GM10248 (cell line): ENCODE results near the gene PADI1.

Experiments used
- CTCF ChIA-PET: fragments of 300-600 bp; sonication (Branson Sonifier 250); formaldehyde crosslinking; extraction: SDS; loops from one replicate; lab custom pipeline; 2021; ENCODE audit warnings: antibody characterized with exemption; lab: Yijun Ruan, JAX
- POLR2A ChIA-PET: fragments of 350-650 bp; sonication (Branson Sonifier 250); formaldehyde crosslinking; extraction: SDS; loops from one replicate; lab custom pipeline; 2020; ENCODE audit warnings: antibody characterized with exemption; lab: Yijun Ruan, JAX
- DNase-seq: peaks from one replicate; pipeline ENCODE4 v3.0.0; 2012; ENCODE audit errors: extremely low spot score
- CTCF ChIP-seq: IDR thresholded peaks from 2 replicates; pipeline ENCODE4 v1.5.1; 2012; ENCODE audit warnings: mild to moderate bottlenecking, low read depth; ENCODE audit errors: extremely low read depth, missing control alignments, control extremely low read depth

The PADI1 gene

GRCh38 chr1:17280894-17281293, 76.0 kb downstream of the PADI1 start:
- ChIA-PET POLR2A (no interaction called here), CTCF (no interaction called here)
- DNase-seq, result no peak
- TF ChIP-seq CTCF, result no peak

GRCh38 chr1:17281775-17282181, 76.8 kb downstream of the PADI1 start:
- ChIA-PET POLR2A (no interaction called here), CTCF (no interaction called here)
- no peak for TF ChIP-seq CTCF
- no peak for DNase-seq

- DNase-seq, result no peak
- POLR2A ChIA-PET, result no interaction called here
- CTCF ChIA-PET, result interaction anchor here (2.2 kb wide), 1 partner anchor 11 kb away, joined by 4 read pairs; no protein-coding TSS in a partner anchor
- no peak for TF ChIP-seq CTCF
Observed at GRCh38 chr1:17282836-17283235, 77.9 kb downstream of the PADI1 start.

- CTCF ChIA-PET, result interaction anchor here (1.1 kb wide), 1 partner anchor 12 kb away, joined by 5 read pairs; no protein-coding TSS in a partner anchor
- DNase-seq, result no peak
- POLR2A ChIA-PET, result no interaction called here
- TF ChIP-seq CTCF, result no peak
Observed at GRCh38 chr1:17286646-17287045, 81.7 kb downstream of the PADI1 start.

GRCh38 chr1:17287130-17287776, 82.3 kb downstream of the PADI1 start:
- ChIA-PET CTCF (no interaction called here), POLR2A (no interaction called here)
- DNase-seq, result no peak
- no peak for TF ChIP-seq CTCF

GRCh38 chr1:17289721-17290120, 84.8 kb downstream of the PADI1 start:
- no peak for TF ChIP-seq CTCF
- DNase-seq, result no peak
- ChIA-PET POLR2A (no interaction called here), CTCF (no interaction called here)
